H1 (cell line): Measurements from ENCODE around the gene HOXC13. TPM values are rescaled to one million over a fixed set of nuclear protein-coding genes. Genes with fewer than 3 reads are reported as not detected.

Experiments
- CTCF ChIA-PET: fragments of 300-600 bp; sonication (Branson Sonifier 250); formaldehyde crosslinking; loops from one replicate; lab custom pipeline; 2021; ENCODE audit not compliant: partially characterized antibody; lab: Charles Lee
- POLR2A ChIA-PET: fragments of 300-600 bp; sonication (Branson Sonifier 250); formaldehyde crosslinking; loops from one replicate; lab custom pipeline; 2021; ENCODE audit warnings: inconsistent platforms; ENCODE audit not compliant: partially characterized antibody; lab: Charles Lee
- DNase-seq, 2 experiments: peaks; one replicate each; pipeline versions ENCODE4 v3.0.0 to v3.0.0-alpha.2; 2010 to 2022; ENCODE audit warnings: low spot score in 2 of 2, low read depth in 1 of 2, mixed read lengths in 1 of 2
- FAIRE-seq: peaks from 2 replicates; lab custom pipeline; 2011; peaks lifted over from hg19 to GRCh38; lab: Jason Lieb, UNC
- H2AFZ ChIP-seq: 2 replicates; pipeline ENCODE4 v1.8.1; 2012; ENCODE audit warnings: low read length, inconsistent platforms
- H2AK5ac ChIP-seq: 2 replicates; pipeline ENCODE4 v1.6.1; 2013; ENCODE audit warnings: low read depth, low read length
- H2BK120ac ChIP-seq: replicated peaks from 2 replicates; pipeline ENCODE3; 2013; ENCODE audit warnings: low read depth, low read length, inconsistent platforms
- H2BK12ac ChIP-seq: 2 replicates; pipeline ENCODE4 v1.6.1; 2013; ENCODE audit warnings: low read depth, low read length
- H2BK15ac ChIP-seq: 2 replicates; pipeline ENCODE4 v1.6.1; 2013; ENCODE audit warnings: low read length
- H2BK20ac ChIP-seq: 2 replicates; pipeline ENCODE4 v1.6.1; 2013; ENCODE audit warnings: low read length
- H2BK5ac ChIP-seq: 2 replicates; pipeline ENCODE4 v1.6.1; 2013; ENCODE audit warnings: low read depth, low read length
- H3K14ac ChIP-seq: 2 replicates; pipeline ENCODE4 v1.6.1; 2013; ENCODE audit warnings: inconsistent platforms; ENCODE audit not compliant: insufficient read length
- H3K18ac ChIP-seq: 2 replicates; pipeline ENCODE4 v1.6.1; 2013; ENCODE audit warnings: low read length; ENCODE audit errors: extremely low read depth
- H3K23ac ChIP-seq: 2 replicates; pipeline ENCODE4 v1.6.1; 2013; ENCODE audit warnings: inconsistent platforms; ENCODE audit not compliant: insufficient read length
- H3K23me2 ChIP-seq: 2 replicates; pipeline ENCODE4 v1.6.1; 2013; ENCODE audit warnings: low read depth, low read length
- H3K27ac ChIP-seq: 2 replicates; pipeline ENCODE4 v1.6.1; 2011; ENCODE audit warnings: low read depth, low read length, inconsistent platforms
- H3K27me3 ChIP-seq, 4 experiments: replicated peaks in 1 of 4; 1 replicate in 1 of 4; 2 replicates in 3 of 4; pipeline versions ENCODE4 v1.6.1 to v1.8.1; 2011 to 2013; ENCODE audit warnings: low read length in 3 of 4, mild to moderate bottlenecking in 3 of 4, inconsistent platforms in 2 of 4, mixed read lengths in 2 of 4, moderate library complexity in 1 of 4; ENCODE audit not compliant: control insufficient read depth in 3 of 4, insufficient read depth in 3 of 4; ENCODE audit errors: extremely low read depth in 1 of 4
- H3K36me3 ChIP-seq, 4 experiments: 2 replicates each; pipeline versions ENCODE4 v1.6.1 to v1.8.1; 2011 to 2013; ENCODE audit warnings: mild to moderate bottlenecking in 4 of 4, low read length in 3 of 4, moderate library complexity in 2 of 4, control low read depth in 1 of 4, inconsistent platforms in 1 of 4; ENCODE audit not compliant: insufficient read depth in 4 of 4, control insufficient read depth in 2 of 4
- H3K4ac ChIP-seq: replicated peaks from 2 replicates; pipeline ENCODE3; 2013; ENCODE audit warnings: low read length, low read depth, mixed read lengths, inconsistent platforms; ENCODE audit not compliant: insufficient read length
- H3K4me1 ChIP-seq, 4 experiments: replicated peaks in 1 of 4; 1 replicate in 1 of 4; 2 replicates in 3 of 4; pipeline versions ENCODE4 v1.6.1 to v1.8.1; 2011 to 2013; ENCODE audit warnings: low read length in 3 of 4, inconsistent platforms in 2 of 4, mixed read lengths in 1 of 4; ENCODE audit not compliant: insufficient read depth in 4 of 4, control insufficient read depth in 3 of 4
- H3K4me2 ChIP-seq, 2 experiments: 2 replicates each; pipeline versions ENCODE4 v1.6.1 to v1.8.1; 2011 to 2013; ENCODE audit warnings: low read depth in 2 of 2, low read length in 2 of 2, control low read depth in 1 of 2, inconsistent platforms in 1 of 2, mild to moderate bottlenecking in 1 of 2; ENCODE audit not compliant: insufficient read depth in 1 of 2
- H3K4me3 ChIP-seq, 4 experiments: fragments of 200-600, 300-600 bp in 1 of 4; sonication (generic), shearing (Covaris generic), sonication (Bioruptor Twin) in 1 of 4; 2 replicates each; pipeline versions ENCODE4 v1.5.1 to v1.8.1; 2011 to 2016; ENCODE audit warnings: low read length in 4 of 4, low read depth in 3 of 4, control low read depth in 2 of 4, inconsistent platforms in 2 of 4, mild to moderate bottlenecking in 2 of 4, mixed read lengths in 1 of 4, moderate library complexity in 1 of 4; ENCODE audit not compliant: insufficient read depth in 2 of 4; ENCODE audit errors: extremely low read depth in 1 of 4
- H3K56ac ChIP-seq: replicated peaks from 2 replicates; pipeline ENCODE3; 2013; ENCODE audit warnings: low read depth, mild to moderate bottlenecking, mixed read lengths, low read length, inconsistent platforms; ENCODE audit not compliant: insufficient read length
- H3K79me1 ChIP-seq: 2 replicates; pipeline ENCODE4 v1.6.1; 2013; ENCODE audit warnings: low read depth, low read length, control low read depth
- H3K79me2 ChIP-seq, 2 experiments: 2 replicates each; pipeline versions ENCODE4 v1.6.1 to v1.8.1; 2012 to 2013; ENCODE audit warnings: low read length in 2 of 2, mild to moderate bottlenecking in 2 of 2, inconsistent platforms in 1 of 2; ENCODE audit not compliant: insufficient read depth in 2 of 2, control insufficient read depth in 1 of 2
- H3K9ac ChIP-seq, 4 experiments: replicated peaks in 1 of 4; 1 replicate in 1 of 4; 2 replicates in 3 of 4; pipeline versions ENCODE4 v1.6.1 to v1.8.1; 2011 to 2013; ENCODE audit warnings: low read depth in 3 of 4, low read length in 3 of 4, control low read depth in 2 of 4, mild to moderate bottlenecking in 2 of 4, moderate library complexity in 2 of 4, inconsistent platforms in 1 of 4; ENCODE audit errors: extremely low read depth in 1 of 4
- H3K9me3 ChIP-seq, 2 experiments: 2 replicates each; pipeline versions ENCODE4 v1.6.1 to v1.8.1; 2012 to 2013; ENCODE audit warnings: mild to moderate bottlenecking in 2 of 2, moderate library complexity in 2 of 2, control low read depth in 1 of 2, inconsistent platforms in 1 of 2, low read depth in 1 of 2, low read length in 1 of 2, mixed read lengths in 1 of 2; ENCODE audit not compliant: insufficient read depth in 2 of 2
- H4K20me1 ChIP-seq, 2 experiments: replicated peaks in 1 of 2; 2 replicates each; pipeline versions ENCODE3 to v1.8.1; 2011 to 2013; ENCODE audit warnings: inconsistent platforms in 2 of 2, low read length in 2 of 2, mild to moderate bottlenecking in 1 of 2; ENCODE audit not compliant: insufficient read depth in 2 of 2, control insufficient read depth in 1 of 2
- H4K5ac ChIP-seq: 2 replicates; pipeline ENCODE4 v1.6.1; 2013; ENCODE audit warnings: low read length, low read depth, mixed read lengths, inconsistent platforms; ENCODE audit not compliant: insufficient read length
- H4K8ac ChIP-seq: 2 replicates; pipeline ENCODE4 v1.8.0; 2013; ENCODE audit warnings: mild to moderate bottlenecking, moderate library complexity, low read length, inconsistent platforms; ENCODE audit not compliant: insufficient read depth; ENCODE audit errors: extremely low read depth
- H4K91ac ChIP-seq: replicated peaks from 2 replicates; pipeline ENCODE3; 2013; ENCODE audit warnings: low read length, mixed read lengths, inconsistent platforms; ENCODE audit not compliant: insufficient read length
- ASH2L ChIP-seq: fragments of 200-600, 300-600 bp; sonication (generic); IDR thresholded peaks from one replicate; pipeline ENCODE4 v1.7.1; 2017; ENCODE audit warnings: low read length
- CBX8 ChIP-seq: fragments of 300-800, 300-1000 bp; sonication (generic); IDR thresholded peaks from 2 replicates; pipeline ENCODE4 v1.7.1; 2016; ENCODE audit warnings: low read depth, low read length, borderline replicate concordance
- CEBPB ChIP-seq: IDR thresholded peaks from 2 replicates; pipeline ENCODE4 v1.6.1; 2012; ENCODE audit warnings: low read depth, low read length
- HDAC6 ChIP-seq: IDR thresholded peaks from one replicate; pipeline ENCODE4 v1.7.1; 2012; ENCODE audit warnings: low read depth, mild to moderate bottlenecking, inconsistent platforms, low read length, moderate library complexity
- NANOG ChIP-seq: IDR thresholded peaks from 2 replicates; pipeline ENCODE4 v1.6.1; 2011; ENCODE audit warnings: low read length, low read depth, mild to moderate bottlenecking, inconsistent platforms; ENCODE audit not compliant: insufficient read depth, poor library complexity, severe bottlenecking
- RBBP5 ChIP-seq: IDR thresholded peaks from 2 replicates; pipeline ENCODE4 v1.7.1; 2012; ENCODE audit warnings: low read depth, mild to moderate bottlenecking, inconsistent platforms, low read length, moderate library complexity, borderline replicate concordance
- SIX5 ChIP-seq: IDR thresholded peaks from 2 replicates; pipeline ENCODE4 v1.6.1; 2011; ENCODE audit warnings: mild to moderate bottlenecking, low read depth, low read length
- SUZ12 ChIP-seq: fragments of 200-600 bp; sonication (generic); IDR thresholded peaks from 2 replicates; pipeline ENCODE4 v1.6.1; 2012; ENCODE audit warnings: mild to moderate bottlenecking, inconsistent platforms, low read length, moderate library complexity, mixed read lengths
- TAF7 ChIP-seq: optimal IDR thresholded peaks from 2 replicates; pipeline ENCODE3; 2011; ENCODE audit warnings: low read depth, mild to moderate bottlenecking, inconsistent platforms, low read length, moderate library complexity, borderline replicate concordance
- WGBS, 2 experiments: shearing (Covaris generic) in 1 of 2; methylation state at CpG; one replicate each; pipeline versions ENCODE4 v1.1.6 to v1.1.7; 2013 to 2015; ENCODE audit warnings: low lambda C conversion rate in 2 of 2, mixed read lengths in 2 of 2, inconsistent platforms in 1 of 2, low coverage in 1 of 2, missing lambda C conversion rate in 1 of 2; ENCODE audit not compliant: insufficient replicate concordance in 2 of 2, insufficient coverage in 1 of 2, insufficient read length in 1 of 2; ENCODE audit errors: extremely low coverage in 1 of 2, missing lambda C conversion rate in 1 of 2; 5-methylcytosine and 5-hydroxymethylcytosine counted together
- polyA plus RNA-seq, 7 experiments: library from polyadenylated mRNA; depleted of rRNA in 3 of 7; stranded (reverse) in 5 of 7; unstranded in 2 of 7; fragments of >200 nt in 5 of 7; fragments of 200-250 nt in 2 of 7; gene quantifications; 1 replicate in 5 of 7; 2 replicates in 1 of 7; 4 replicates in 1 of 7; pipeline versions ENCODE4 v1.2.1 to v1.2.3, GENCODE V29; 2011 to 2013; ENCODE audit warnings: missing spikeins in 2 of 7, mixed read lengths in 2 of 7
- total RNA-seq: library from RNA; stranded (reverse); fragmentation: NEBNext Ultra II Directional; extraction: Animal tissue kit (Norgen Biotek cat#: 25700); gene quantifications from 2 replicates; pipeline ENCODE4 v1.2.1, GENCODE V29; 2021
- TF ChIP-seq, protein P1 (sequence below): IDR thresholded peaks from 2 replicates; pipeline ENCODE4 v1.6.1; 2011; ENCODE audit warnings: low read depth, mild to moderate bottlenecking, low read length; ENCODE audit not compliant: insufficient read depth

Gene HOXC13
- total and polyA plus RNA-seq, 2 of the 8 experiments (the other 6 are each of a cell fraction or from before 2014, with no cell fraction given), result 0.02 TPM; not detected in 1

DNA sequence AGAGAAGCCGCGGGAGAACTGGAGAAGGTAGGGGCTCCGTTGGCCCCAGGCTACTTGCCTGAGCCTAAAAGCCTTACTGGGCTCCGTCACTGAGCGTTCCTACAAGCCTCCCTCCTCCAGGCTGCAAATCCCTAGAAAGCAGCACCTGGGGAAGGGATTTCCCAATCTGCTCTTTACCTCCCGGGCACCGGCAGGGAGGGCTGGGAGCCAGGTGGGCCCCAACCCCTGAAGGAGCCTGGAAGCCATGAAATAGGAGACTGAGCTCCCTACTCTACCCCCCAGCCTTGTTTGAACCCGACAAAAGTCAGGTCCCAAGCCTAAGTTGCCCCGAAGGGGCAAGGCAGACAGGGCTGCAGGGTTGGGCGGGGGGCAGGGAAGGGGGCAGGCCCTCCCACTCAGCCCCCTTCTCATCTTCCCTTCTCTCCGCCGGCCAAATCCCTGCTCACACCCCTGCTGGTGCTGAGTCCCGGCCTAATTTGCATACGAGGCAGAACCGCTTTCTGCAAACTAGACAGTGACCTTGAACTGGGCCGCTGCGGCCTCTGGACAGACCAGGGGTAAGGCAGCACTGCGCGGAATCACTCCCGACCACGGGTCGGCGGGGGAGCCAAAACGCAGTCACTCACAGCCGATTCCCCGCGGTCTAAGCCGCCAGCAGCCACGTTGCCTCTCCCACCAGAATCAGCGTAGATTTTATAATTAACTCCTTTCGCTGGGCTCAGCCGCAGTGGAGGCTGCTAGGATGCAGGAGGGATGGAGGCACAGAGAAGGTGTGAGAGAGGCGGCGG, 12.4 kb downstream of the HOXC13 start:
- Histone ChIP-seq H3K79me2 (no peaks in the 10 kb centered on the region), H3K4ac (no peak overlapping the region), H4K8ac (no peak overlapping the region), H4K91ac (no peak overlapping the region), H4K20me1 (peaks cover 25 to 41% of the 10 kb centered on the region in 2 experiments), H3K9me3 (no peaks in the 10 kb centered on the region; a peak in 1 of 4 replicates), H3K36me3 (peaks cover 0 to 9% (median 0%) of the 10 kb centered on the region in 4 experiments; a peak in 1 of 8 replicates), H2BK5ac (no peak overlapping the region), H2AK5ac (no peak overlapping the region), H3K4me2 (no peak overlapping the region), H3K27ac (no peak overlapping the region), H3K23me2 (no peaks in the 10 kb centered on the region), H2BK15ac (no peak overlapping the region), H3K4me1 (peaks cover 0 to 16% (median 4%) of the 10 kb centered on the region in 4 experiments; a peak in 6 of 7 replicates), H3K14ac (no peak overlapping the region), H3K23ac (no peak overlapping the region), H4K5ac (no peak overlapping the region), H3K18ac (peak overlapping the region; percentile 1; the same call in 1 of the 2 replicates), H3K56ac (no peak overlapping the region), H2BK20ac (no peak overlapping the region), H3K27me3 (peaks cover 98 to 100% (median 100%) of the 10 kb centered on the region in 4 experiments), H3K9ac (no peak overlapping the region), H2AFZ (no peak overlapping the region), H2BK12ac (peak overlapping the region; percentile 94), H3K4me3 (no peak overlapping the region), H3K79me1 (no peaks in the 10 kb centered on the region), H2BK120ac (no peak overlapping the region)
- FAIRE-seq (no peak), DNase-seq (peak in 1 of 2 experiments; percentile 61)
- POLR2A ChIA-PET, result interaction anchor here (1.0 to 3.2 kb wide), 2 partner anchors 13 to 15 kb away, joined by 3 to 12 read pairs; partner anchors contain the start of gene HOXC13
- CTCF ChIA-PET, result interaction anchor here (0.7 to 5.6 kb wide), 8 partner anchors 11 to 246 kb away, joined by 3 to 40 read pairs (median 6); partner anchors contain the start of gene HOXC10
- 8% methylated on average over 34 of the region's 34 CpGs; no CpG with 5 or more reads in 1 of the 2 experiments for WGBS, 2 experiments
- TF ChIP-seq, protein P1, sequence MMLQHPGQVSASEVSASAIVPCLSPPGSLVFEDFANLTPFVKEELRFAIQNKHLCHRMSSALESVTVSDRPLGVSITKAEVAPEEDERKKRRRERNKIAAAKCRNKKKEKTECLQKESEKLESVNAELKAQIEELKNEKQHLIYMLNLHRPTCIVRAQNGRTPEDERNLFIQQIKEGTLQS, result no peak
- TF ChIP-seq NANOG, result no peak
- TF ChIP-seq RBBP5, result no peak
- 0 out of 2 replicates have a peak, but pooled peaks have one; percentile 3 for TF ChIP-seq CEBPB
- TF ChIP-seq SIX5, result no peak
- TF ChIP-seq TAF7, result no peak
- TF ChIP-seq SUZ12, result peak; percentile 90; the same call in 1 of the 2 replicates
- no peak for TF ChIP-seq ASH2L
- TF ChIP-seq HDAC6, result no peak
- TF ChIP-seq CBX8, result peak; percentile 76; the same call in 1 of the 2 replicates
